ENCODE data around the gene IRAK4. TPM values are rescaled to one million over a fixed set of nuclear protein-coding genes. Genes with fewer than 3 reads are reported as not detected.
A peak's percentile ranks its signal among the peaks of the same experiment; 100 is the strongest.

The IRAK4 gene
- total RNA-seq, 1 donor from 2014 or later, result 6.2 TPM

- ATAC-seq (no peak), DNase-seq (ENCODE audit: missing footprints) (no peak)
- intact Hi-C loops (cut with DNase I), result no loop called here
Measured at GRCh38 chr12:43826681-43827080, 67.9 kb downstream of the IRAK4 start.

- ATAC-seq, result no peak
- intact Hi-C loops (cut with DNase I), result no loop called here
- no peak for DNase-seq (ENCODE audit: missing footprints)
Measured at GRCh38 chr12:43827093-43827492, 68.3 kb downstream of the IRAK4 start.

GRCh38 chr12:43832463-43833168 lies 73.9 kb downstream of the IRAK4 start:
- DNase-seq (ENCODE audit: missing footprints), result no peak
- intact Hi-C loops (cut with DNase I), result no loop called here

GRCh38 chr12:43835264-43835655 lies 76.5 kb downstream of the IRAK4 start:
- no peak for DNase-seq (ENCODE audit: missing footprints)
- intact Hi-C loops (cut with DNase I), result no loop called here
- ATAC-seq, result peak; percentile 9

More at GRCh38 chr12:43832463-43833168, 73.9 kb downstream of the IRAK4 start:
- no peak for ATAC-seq

GRCh38 chr12:43835656-43836474 lies 77.1 kb downstream of the IRAK4 start, which contains the start of gene TMEM117:
Gene TMEM117, plus strand, starts transcription at chr12:43836081.
- peak; percentile 94 for ATAC-seq
- intact Hi-C loops (cut with DNase I), result loop anchor here (2.0 kb wide), 2 partner anchors 29 to 77 kb away; partner anchors contain the start of genes IRAK4, PUS7L and TWF1
- peak; percentile 92 for DNase-seq (ENCODE audit: missing footprints)

GRCh38 chr12:43836475-43836989 lies 77.8 kb downstream of the IRAK4 start:
- intact Hi-C loops (cut with DNase I), result loop anchor here (2.0 kb wide), 2 partner anchors 30 to 78 kb away; partner anchors contain the start of genes IRAK4, PUS7L and TWF1
- DNase-seq (ENCODE audit: missing footprints) (no peak), ATAC-seq (no peak)

Other genes starting within 250 kb of the IRAK4 start
- gene ADAMTS20, start 206.7 kb upstream of the IRAK4 start, total RNA-seq, result not detected
- gene PUS7L, start 161 bp upstream of the IRAK4 start, total RNA-seq, result 3.5 TPM
- 14.0 TPM for gene TWF1, start 47.4 kb downstream of the IRAK4 start, total RNA-seq
- 7.1 TPM for gene TMEM117, start 77.1 kb downstream of the IRAK4 start, total RNA-seq